Eye (tissue), 1 donor: ENCODE data around the gene FITM1.
"Not testable (repeated sequence)": the region's sequence is repeated elsewhere in the genome, so short reads cannot be mapped to it uniquely, and the experiment has no call there.

Experiments used
- DNase-seq: peaks from one replicate; pipeline ENCODE4 v3.0.0-alpha.2; 2015

Gene FITM1

GRCh38 chr14:24098927-24099813, 31.3 kb upstream of the FITM1 start:
- no peak for DNase-seq

- no peak for DNase-seq
These were observed 30.1 kb upstream of the FITM1 start for GRCh38 chr14:24100197-24100981.

DNA sequence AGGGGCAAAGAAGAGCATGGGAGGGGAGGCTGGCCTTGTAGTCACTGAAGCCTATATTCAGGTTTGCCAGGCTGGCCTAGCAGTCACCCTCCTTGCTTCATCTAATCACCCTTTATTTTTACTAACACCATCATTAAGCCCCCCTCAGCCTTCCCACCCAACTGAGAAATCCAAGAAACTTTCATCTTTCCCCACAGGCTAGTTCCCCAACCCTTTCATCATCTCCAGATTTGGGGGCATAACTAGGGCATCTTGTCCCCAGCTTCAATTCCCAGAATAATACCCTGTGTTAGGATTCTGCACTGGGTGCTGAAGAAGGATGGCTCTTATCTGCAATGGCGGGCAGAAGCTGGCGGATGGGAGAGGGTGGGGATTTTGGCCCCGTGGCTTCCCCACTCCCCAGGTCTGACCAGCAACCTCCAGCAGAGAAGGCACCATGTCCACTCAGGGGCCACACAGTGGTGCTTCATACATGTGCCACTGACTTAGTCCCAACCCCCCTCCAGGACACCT, 29.4 kb upstream of the FITM1 start:
- DNase-seq: no peak

- DNase-seq: no peak
These were observed 28.0 kb upstream of the FITM1 start for GRCh38 chr14:24102357-24103048.

- DNase-seq: no peak
These were observed 27.0 kb upstream of the FITM1 start for GRCh38 chr14:24103451-24103850.

DNA sequence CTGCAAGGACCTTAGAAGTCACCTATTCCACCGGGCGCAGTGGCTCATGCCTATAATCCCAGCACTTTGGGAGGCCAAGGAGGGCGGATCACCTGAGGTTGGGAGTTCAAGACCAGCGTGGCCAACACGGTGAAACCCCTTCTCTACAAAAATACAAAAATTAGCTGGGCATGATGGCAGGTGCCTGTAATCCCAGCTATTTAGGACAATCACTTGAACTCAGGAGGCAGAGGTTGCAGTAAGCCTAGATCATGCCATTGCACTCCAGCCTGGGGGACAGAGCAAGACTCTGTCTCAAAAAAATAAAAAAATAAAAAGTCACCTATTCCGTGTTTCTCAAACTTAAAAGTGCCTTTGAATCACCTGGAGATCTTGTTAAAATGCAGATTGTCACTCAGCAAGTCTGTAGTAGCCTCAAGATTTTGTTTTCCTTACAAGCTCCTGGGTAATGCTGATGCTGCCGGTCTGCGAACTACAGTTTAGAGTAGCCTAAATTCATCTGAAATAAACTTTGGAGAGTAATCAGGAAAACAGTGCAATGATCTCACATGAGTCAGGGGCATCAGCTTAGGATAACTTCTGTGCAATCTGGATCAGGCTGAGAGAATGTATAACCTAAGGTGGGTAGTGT, 24.7 kb upstream of the FITM1 start:
- not testable (repeated sequence) for DNase-seq

- no peak for DNase-seq
These were observed 23.7 kb upstream of the FITM1 start for GRCh38 chr14:24106672-24107271.

DNA sequence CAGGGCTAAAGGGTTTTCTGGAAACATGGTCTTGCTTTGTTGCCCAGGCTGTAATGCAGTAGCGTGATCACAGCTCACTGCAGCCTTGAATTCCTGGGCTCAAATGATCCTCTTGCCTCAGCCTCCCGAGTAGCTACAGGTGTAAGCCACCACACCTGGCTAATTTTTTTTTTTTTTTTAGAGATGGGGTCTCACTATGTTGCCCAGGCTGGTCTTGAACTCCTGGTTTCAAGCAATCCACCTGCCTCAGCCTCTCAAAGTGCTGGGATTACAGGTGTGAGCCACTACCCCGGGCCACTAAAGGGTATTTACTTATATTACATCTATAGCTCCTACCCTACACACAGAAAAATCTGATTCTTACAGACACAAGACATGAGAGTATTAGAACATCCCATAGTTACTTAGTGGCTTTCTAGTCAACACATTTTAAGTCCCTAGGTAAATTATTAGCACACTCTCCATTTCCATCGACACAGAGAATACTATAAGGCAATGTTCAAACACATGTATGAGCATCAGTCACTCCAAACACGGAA, 22.1 kb upstream of the FITM1 start:
- DNase-seq: no peak

- no peak for DNase-seq
These were observed 20.4 kb upstream of the FITM1 start for GRCh38 chr14:24110060-24110459.

DNA sequence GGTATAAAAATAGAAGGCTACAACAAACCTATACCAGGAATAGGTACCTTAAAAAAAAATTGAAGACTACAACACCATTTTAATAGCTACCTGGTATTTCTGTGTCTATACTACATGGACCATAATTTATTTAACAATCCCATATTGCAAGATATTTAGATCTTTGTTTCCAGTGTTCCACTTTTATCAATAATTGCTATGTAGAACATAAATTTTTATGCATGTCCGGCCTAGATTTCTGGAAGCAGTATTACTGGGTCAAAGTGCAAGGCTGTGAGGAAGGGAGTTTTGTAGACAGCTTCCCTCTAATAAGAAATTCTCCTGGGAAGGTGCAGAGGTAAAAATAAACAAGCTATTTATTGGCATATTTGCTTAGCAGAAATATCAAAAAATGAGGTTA, 19.9 kb upstream of the FITM1 start:
- no peak for DNase-seq

- no peak for DNase-seq
These were observed 17.1 kb upstream of the FITM1 start for GRCh38 chr14:24113379-24113800.

DNA sequence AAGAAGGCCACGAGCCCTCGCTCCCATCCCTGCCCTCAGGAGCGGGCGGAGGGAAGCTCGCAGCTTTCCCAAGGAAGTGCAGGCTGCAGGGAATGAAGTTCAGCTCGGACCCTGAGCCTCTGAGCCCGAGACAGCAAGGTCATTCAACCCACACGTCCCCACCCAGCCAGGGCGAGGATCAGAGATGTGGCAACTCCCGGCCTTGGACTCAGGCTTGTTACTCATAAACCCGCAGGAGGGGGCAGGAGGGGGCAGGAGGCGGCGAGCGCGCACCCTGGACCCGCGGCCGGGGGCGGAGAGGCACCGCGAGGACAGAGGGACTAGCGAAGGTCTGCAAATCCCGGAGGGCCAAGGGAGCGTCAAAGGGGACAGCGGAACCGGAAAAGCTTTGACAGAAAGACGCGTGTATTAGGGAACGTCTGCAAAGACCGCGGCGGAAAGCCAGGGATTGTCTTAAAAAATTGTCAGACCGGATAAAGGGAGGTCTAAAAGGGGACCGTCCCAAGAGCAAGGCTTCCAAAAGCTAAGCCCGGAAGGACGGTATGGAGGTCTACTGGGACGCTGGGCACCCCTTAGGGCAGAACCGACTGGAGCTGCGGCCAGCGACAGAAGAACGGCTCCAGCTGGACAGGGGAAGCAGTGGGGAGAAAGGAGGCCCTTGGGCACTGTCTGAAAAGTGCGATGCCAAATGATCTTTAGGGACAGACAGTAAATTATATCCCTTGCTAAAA, 16.5 kb upstream of the FITM1 start:
- peak; percentile 95 for DNase-seq

DNA sequence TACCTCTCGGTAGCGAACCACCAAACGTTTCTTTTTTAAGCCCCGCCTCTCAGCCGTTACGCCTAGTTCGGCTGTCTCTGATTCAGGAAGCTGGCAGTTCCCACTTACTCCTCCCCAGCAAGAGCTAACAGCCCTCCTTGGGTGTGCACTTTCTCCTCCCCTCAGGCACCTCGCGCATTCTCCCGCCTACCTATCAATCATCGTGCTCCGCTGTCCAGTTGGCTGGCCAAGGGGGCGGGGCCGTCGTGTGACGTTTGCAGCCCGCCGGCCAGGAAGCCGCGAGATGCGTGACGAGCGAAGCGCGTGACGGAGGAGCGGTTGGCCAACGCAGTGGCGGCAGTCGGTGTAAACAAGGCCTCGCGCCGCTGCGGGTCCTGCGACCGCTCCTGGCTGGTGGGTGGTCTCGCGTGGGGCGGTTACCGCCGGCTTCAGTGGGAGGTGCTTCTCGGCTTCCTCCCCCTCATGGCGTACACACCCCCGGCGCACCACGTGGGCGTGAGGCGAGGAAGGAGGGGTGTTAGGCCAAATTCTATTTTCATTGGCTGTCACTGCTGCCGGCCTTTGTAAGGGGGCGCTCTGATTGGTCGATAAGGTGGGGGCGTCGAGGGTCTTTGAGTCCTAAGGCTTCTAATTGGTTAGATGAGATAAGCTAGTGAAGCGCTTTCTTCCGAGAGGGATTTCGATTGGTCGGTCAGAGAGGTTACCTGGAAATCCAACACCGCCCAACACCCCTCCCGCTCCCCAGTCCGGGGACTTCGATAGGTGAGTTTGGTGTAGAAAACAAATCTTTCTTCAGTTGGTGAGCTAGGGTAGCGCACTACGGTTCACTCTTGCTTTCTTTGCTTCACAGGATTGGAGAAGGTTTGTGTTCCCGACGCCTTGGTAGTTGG, 15.7 kb upstream of the FITM1 start, which contains the start of the genes DCAF11 and NRL:
Gene DCAF11 (plus strand): TSS at position 246 of the 890 bp plus-strand sequence. CDS start 818 bp downstream, outside the sequence.
Gene NRL (minus strand): TSS at position 418 of the 890 bp plus-strand sequence. CDS start 32,101 bp downstream, outside the sequence.
- DNase-seq: peak; percentile 100

DNA sequence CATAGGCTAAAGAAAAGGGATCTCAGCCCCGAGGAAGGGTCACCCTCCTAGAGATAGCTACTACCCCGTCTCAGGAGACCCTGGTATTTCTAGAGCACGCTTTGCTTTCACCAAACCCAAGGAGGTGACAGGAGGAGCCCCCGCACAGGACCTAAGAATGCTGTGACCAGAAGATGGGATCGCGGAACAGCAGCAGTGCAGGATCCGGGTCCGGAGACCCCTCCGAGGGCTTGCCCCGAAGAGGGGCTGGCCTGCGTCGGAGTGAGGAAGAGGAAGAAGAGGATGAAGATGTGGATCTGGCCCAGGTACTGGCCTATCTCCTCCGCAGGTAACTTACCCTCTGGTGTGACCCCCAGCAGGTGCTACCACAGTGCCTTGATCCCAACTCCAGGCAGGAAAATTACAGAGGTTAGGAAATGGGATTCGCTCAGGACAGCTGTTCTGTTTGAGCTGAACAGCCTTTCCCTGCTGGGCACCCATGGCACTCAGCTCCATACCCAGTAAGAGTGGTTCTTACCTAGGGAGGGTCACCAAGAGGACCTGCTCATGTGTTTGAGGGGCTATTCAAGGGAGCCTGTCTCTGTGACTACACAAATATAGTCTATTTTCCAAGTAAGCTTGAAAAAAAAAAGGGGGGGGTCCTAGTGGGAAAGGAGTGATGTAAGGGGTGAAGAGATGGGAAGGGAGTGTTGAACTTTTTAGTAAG, 14.9 kb upstream of the FITM1 start:
- no peak for DNase-seq

DNA sequence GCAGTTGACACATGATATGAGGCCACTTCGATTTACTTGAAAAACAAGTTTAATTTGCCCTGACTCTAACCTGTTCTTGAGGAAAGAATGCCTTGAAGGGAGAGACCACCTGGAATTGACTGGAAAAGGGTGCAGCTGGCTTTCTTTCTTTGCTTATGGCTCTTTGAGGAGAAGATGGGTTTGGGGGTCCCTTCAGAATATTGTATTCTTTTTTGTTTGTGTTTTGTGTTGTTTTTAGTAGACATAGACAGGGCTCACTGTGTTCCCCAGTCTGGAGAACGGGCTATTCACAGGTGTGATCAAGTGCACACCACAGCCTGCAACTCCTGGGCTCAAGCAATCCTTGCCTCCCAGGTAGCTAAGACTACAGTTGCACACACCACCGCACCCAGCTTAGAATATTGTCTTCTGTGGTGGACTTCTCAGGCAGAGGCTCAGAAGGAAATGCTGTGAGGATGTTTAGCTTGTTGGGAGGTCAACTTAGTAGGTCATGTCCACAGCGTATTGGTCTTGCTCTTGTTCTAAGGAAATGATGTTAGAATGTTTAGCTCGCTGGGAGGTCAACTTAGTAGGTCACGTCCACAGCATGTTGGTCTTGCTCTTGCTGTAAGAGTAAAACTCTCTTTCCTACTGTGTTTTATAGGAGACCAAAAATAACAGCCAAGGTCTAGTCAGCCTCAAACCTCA, 14.2 kb upstream of the FITM1 start:
- DNase-seq: no peak

- DNase-seq: no peak
These were observed 13.3 kb upstream of the FITM1 start for GRCh38 chr14:24117179-24117578.

GRCh38 chr14:24119691-24120090, 10.8 kb upstream of the FITM1 start:
- DNase-seq: no peak

- no peak for DNase-seq
These were observed 9.2 kb upstream of the FITM1 start for GRCh38 chr14:24121210-24121609.

- no peak for DNase-seq
These were observed 8.0 kb upstream of the FITM1 start for GRCh38 chr14:24122416-24122815.
